Left kidney (tissue), 1 donor: Measurements from ENCODE around the gene ZNF683. TPM values are rescaled to one million over a fixed set of nuclear protein-coding genes. Genes with fewer than 3 reads are reported as not detected.

ENCODE experiments used
- polyA plus RNA-seq: library from polyadenylated mRNA; unstranded; fragments of 120-200 nt; gene quantifications from one replicate; pipeline ENCODE4 v1.2.1, GENCODE V29; 2013; ENCODE audit not compliant: insufficient read length

ZNF683 gene
- polyA plus RNA-seq, 1 donor = not detected

Other genes starting within 250 kb of the ZNF683 start
- 0.63 TPM for gene FAM110D, start 213.7 kb downstream of the ZNF683 start, polyA plus RNA-seq
- not detected for gene C1orf232, start 203.8 kb downstream of the ZNF683 start, polyA plus RNA-seq
- 11.7 TPM for gene ZNF593, start 202.8 kb downstream of the ZNF683 start, polyA plus RNA-seq
- 1.4 TPM for gene ZNF593OS, start 200.9 kb downstream of the ZNF683 start, polyA plus RNA-seq
- gene CNKSR1, start 195.3 kb downstream of the ZNF683 start, polyA plus RNA-seq = 15.4 TPM
- 0.18 TPM for gene CATSPER4, start 182.1 kb downstream of the ZNF683 start, polyA plus RNA-seq
- gene CEP85, start 138.6 kb downstream of the ZNF683 start, polyA plus RNA-seq = 24.9 TPM
- 87.2 TPM for gene SH3BGRL3, start 92.7 kb downstream of the ZNF683 start, polyA plus RNA-seq
- gene UBXN11, start 66.1 kb downstream of the ZNF683 start, polyA plus RNA-seq = 43.2 TPM
- gene CD52, start 54.8 kb downstream of the ZNF683 start, polyA plus RNA-seq = 5.6 TPM
- gene CRYBG2, start 18.6 kb downstream of the ZNF683 start, polyA plus RNA-seq = 0.65 TPM
- gene LIN28A, start 38.1 kb upstream of the ZNF683 start, polyA plus RNA-seq = 0.15 TPM
- 43.2 TPM for gene DHDDS, start 59.6 kb upstream of the ZNF683 start, polyA plus RNA-seq
- gene HMGN2, start 99.7 kb upstream of the ZNF683 start, polyA plus RNA-seq = 1,264 TPM
- 22.1 TPM for gene RPS6KA1, start 157.0 kb upstream of the ZNF683 start, polyA plus RNA-seq